ENCODE results near the gene HS6ST1. TPM values are rescaled to one million over a fixed set of nuclear protein-coding genes. Genes with fewer than 3 reads are reported as not detected.

Gene HS6ST1
- total RNA-seq, 1 experiment from 2014 or later, result 21.5 TPM

DNA sequence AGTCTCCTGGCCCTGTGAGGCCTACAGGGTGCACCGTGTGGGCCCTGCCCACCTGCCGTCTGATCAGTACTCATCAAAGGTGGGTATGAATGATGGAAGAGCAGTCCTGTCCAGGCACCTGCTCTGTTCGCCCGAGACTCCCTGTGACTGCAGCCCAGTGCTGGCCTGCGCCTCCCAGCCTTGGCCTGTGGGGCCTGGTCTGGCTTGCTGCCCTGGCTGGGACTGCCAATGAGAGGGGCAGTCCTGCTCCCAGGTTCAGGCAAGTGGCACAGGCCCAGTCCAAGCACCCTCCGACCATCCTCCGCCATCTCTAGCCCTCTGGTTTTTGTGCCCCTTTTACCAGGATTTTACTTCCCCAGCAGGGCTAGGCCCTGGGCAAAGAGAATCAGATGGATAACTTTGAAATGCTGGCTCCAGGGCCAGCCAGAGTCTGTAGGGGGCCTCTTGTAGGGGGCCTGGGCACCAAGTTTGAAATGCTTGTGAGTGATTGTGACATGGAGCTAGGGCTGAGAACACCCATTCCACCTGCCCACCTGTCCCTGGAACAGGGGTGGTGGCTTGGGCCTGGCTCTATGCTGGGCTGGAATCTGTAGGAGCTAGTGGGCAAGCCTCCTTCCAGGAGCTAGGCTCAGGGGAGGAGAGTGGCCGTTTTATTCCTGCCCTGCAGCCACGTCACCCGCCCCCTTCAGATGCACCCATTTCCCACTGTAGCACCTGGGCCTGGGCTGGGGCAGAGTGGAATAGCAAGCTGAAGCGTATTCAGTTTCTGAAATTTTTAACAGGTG is 8.7 kb upstream of the HS6ST1 start:
- Histone ChIP-seq H3K9ac (ENCODE audit: low read length) (no peak overlapping the region), H2AFZ (ENCODE audit: low read length) (no peak overlapping the region), H3F3A (ENCODE audit: low read length, unreplicated experiment) (no peaks in the 10 kb centered on the region), H3K4me3 (ENCODE audit: low read length) (no peak overlapping the region), H3K4me1 (ENCODE audit: insufficient read depth, low read length) (no peaks in the 10 kb centered on the region), H3K27ac (ENCODE audit: low read length) (no peak overlapping the region), H3K9me3 (ENCODE audit: low read length) (no peaks in the 10 kb centered on the region), H3K4me2 (ENCODE audit: low read length) (no peak overlapping the region), H3K9me2 (replicated peaks; ENCODE audit: low read length) (no peaks in the 10 kb centered on the region), H3K27me3 (ENCODE audit: low read length) (no peaks in the 10 kb centered on the region), H4K20me1 (ENCODE audit: low read length) (no peaks in the 10 kb centered on the region), H3K36me3 (ENCODE audit: low read depth, low read length) (no peaks in the 10 kb centered on the region), H3K79me2 (ENCODE audit: low read length) (no peaks in the 10 kb centered on the region)
- ChIA-PET POLR2A (ENCODE audit: unreplicated experiment) (no interaction called here), CTCF (no interaction called here)
- BruUV-seq (replicated peaks), result no TSS peak
- TF ChIP-seq EZH2 (IDR thresholded peaks at IDR 0.05; ENCODE audit: low read length, unreplicated experiment) (no peak), EZH2phosphoT487 (IDR thresholded peaks at IDR 0.05; ENCODE audit: borderline replicate concordance, low read length) (no peak)
- TF ChIP-seq, protein P1, sequence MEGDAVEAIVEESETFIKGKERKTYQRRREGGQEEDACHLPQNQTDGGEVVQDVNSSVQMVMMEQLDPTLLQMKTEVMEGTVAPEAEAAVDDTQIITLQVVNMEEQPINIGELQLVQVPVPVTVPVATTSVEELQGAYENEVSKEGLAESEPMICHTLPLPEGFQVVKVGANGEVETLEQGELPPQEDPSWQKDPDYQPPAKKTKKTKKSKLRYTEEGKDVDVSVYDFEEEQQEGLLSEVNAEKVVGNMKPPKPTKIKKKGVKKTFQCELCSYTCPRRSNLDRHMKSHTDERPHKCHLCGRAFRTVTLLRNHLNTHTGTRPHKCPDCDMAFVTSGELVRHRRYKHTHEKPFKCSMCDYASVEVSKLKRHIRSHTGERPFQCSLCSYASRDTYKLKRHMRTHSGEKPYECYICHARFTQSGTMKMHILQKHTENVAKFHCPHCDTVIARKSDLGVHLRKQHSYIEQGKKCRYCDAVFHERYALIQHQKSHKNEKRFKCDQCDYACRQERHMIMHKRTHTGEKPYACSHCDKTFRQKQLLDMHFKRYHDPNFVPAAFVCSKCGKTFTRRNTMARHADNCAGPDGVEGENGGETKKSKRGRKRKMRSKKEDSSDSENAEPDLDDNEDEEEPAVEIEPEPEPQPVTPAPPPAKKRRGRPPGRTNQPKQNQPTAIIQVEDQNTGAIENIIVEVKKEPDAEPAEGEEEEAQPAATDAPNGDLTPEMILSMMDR (conservative IDR thresholded peaks at IDR 0.05; ENCODE audit: low read depth, low read length), result no peak
- DNase-seq (no peak), ATAC-seq (no peak)
- intact Hi-C loops (cut with micrococcal nuclease), result no loop called here

DNA sequence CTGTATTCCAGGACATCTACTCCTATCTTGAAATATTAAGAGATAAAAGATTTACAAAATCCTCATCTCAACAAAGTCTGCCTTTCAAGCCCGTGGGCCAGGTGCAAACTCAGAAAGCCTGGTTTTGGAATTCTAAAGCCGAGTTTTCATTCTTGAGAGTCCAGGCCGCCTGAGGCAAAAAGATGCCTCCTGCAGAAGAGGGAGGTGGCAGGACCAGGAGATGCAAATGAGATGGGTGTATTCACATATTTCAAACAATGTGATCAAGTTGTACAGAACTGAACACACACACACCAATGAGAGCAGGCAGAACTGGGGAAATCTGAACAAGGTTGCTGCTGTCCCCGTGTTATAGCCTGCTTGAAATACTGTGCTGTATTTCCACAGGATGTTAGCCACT is 7.7 kb upstream of the HS6ST1 start:
- no peaks in the 10 kb centered on the region for H3K9me2 ChIP-seq (replicated peaks; ENCODE audit: low read length)
- H3K79me2 ChIP-seq (ENCODE audit: low read length), result no peaks in the 10 kb centered on the region
- H4K20me1 ChIP-seq (ENCODE audit: low read length), result no peaks in the 10 kb centered on the region
- ChIA-PET CTCF (no interaction called here), POLR2A (ENCODE audit: unreplicated experiment) (no interaction called here)
- no peaks in the 10 kb centered on the region for H3K4me1 ChIP-seq (ENCODE audit: insufficient read depth, low read length)
- no peak overlapping the region for H3K4me2 ChIP-seq (ENCODE audit: low read length)
- no peak overlapping the region for H3K27ac ChIP-seq (ENCODE audit: low read length)
- no peak overlapping the region for H2AFZ ChIP-seq (ENCODE audit: low read length)
- intact Hi-C loops (cut with micrococcal nuclease), result no loop called here
- BruUV-seq (replicated peaks), result no TSS peak
- H3K9ac ChIP-seq (ENCODE audit: low read length), result no peak overlapping the region
- H3K36me3 ChIP-seq (ENCODE audit: low read depth, low read length), result no peaks in the 10 kb centered on the region
- no peak for DNase-seq
- no peak for ATAC-seq
- H3K27me3 ChIP-seq (ENCODE audit: low read length), result no peaks in the 10 kb centered on the region
- H3K9me3 ChIP-seq (ENCODE audit: low read length), result no peaks in the 10 kb centered on the region
- no peak for TF ChIP-seq EZH2 (IDR thresholded peaks at IDR 0.05; ENCODE audit: low read length, unreplicated experiment)
- TF ChIP-seq, protein P1 (conservative IDR thresholded peaks at IDR 0.05; ENCODE audit: low read depth, low read length), result no peak
- no peak for TF ChIP-seq EZH2phosphoT487 (IDR thresholded peaks at IDR 0.05; ENCODE audit: borderline replicate concordance, low read length)
- H3F3A ChIP-seq (ENCODE audit: low read length, unreplicated experiment), result no peaks in the 10 kb centered on the region
- H3K4me3 ChIP-seq (ENCODE audit: low read length), result no peak overlapping the region

DNA sequence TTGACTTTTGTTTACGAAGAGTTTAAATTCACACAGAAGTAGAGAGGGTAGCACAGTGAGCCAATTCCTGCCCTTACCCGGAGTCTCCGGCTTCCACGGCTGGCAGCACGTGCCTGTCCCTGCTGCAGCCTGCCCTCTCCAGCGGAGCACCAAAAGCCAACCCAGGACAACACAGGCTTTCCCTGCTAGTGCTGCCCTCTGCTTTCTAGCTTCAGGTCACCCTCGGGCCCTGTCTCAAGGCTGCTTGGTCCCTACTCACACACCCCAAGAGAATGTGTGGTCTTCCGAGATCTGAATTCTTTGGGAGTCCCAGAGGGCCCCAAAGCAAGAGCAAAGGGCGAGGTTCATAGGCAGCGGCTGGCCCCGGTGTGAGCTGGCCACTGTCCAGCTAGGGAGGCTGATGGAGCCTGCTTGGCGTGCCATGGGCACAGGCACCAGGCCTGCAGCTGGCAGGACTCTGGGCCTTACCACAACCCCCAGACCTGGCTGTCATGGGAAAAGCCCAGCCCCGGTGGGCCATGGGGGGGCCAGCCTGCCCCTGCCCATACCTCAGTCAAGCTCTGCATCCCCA is 7.0 kb upstream of the HS6ST1 start:
- no peak overlapping the region for H3K9ac ChIP-seq (ENCODE audit: low read length)
- H3F3A ChIP-seq (ENCODE audit: low read length, unreplicated experiment), result no peaks in the 10 kb centered on the region
- BruUV-seq (replicated peaks), result no TSS peak
- no peak overlapping the region for H3K4me3 ChIP-seq (ENCODE audit: low read length)
- no peak overlapping the region for H2AFZ ChIP-seq (ENCODE audit: low read length)
- CTCF ChIA-PET, result no interaction called here
- intact Hi-C loops (cut with micrococcal nuclease), result no loop called here
- no peak overlapping the region for H3K27ac ChIP-seq (ENCODE audit: low read length)
- no peaks in the 10 kb centered on the region for H3K27me3 ChIP-seq (ENCODE audit: low read length)
- no peaks in the 10 kb centered on the region for H4K20me1 ChIP-seq (ENCODE audit: low read length)
- ATAC-seq (no peak), DNase-seq (no peak)
- no peaks in the 10 kb centered on the region for H3K4me1 ChIP-seq (ENCODE audit: insufficient read depth, low read length)
- no peaks in the 10 kb centered on the region for H3K9me3 ChIP-seq (ENCODE audit: low read length)
- H3K79me2 ChIP-seq (ENCODE audit: low read length), result no peaks in the 10 kb centered on the region
- POLR2A ChIA-PET (ENCODE audit: unreplicated experiment), result no interaction called here
- no peak overlapping the region for H3K4me2 ChIP-seq (ENCODE audit: low read length)
- TF ChIP-seq EZH2phosphoT487 (IDR thresholded peaks at IDR 0.05; ENCODE audit: borderline replicate concordance, low read length) (no peak), EZH2 (IDR thresholded peaks at IDR 0.05; ENCODE audit: low read length, unreplicated experiment) (no peak)
- TF ChIP-seq, protein P1 (conservative IDR thresholded peaks at IDR 0.05; ENCODE audit: low read depth, low read length), result no peak
- no peaks in the 10 kb centered on the region for H3K9me2 ChIP-seq (replicated peaks; ENCODE audit: low read length)
- H3K36me3 ChIP-seq (ENCODE audit: low read depth, low read length), result no peaks in the 10 kb centered on the region

Data from PC-3 (cell line).